Suprapubic skin (tissue), 3 donors: ENCODE data around the gene MVK.

Source experiments
- EP300 ChIP-seq: sonication (generic); formaldehyde crosslinking; IDR thresholded peaks from one replicate; pipeline ENCODE4 v1.6.1; 2017; ENCODE audit warnings: antibody characterized with exemption
- POLR2A ChIP-seq, 2 donors: fragments of 450-650 bp; IDR thresholded peaks; one replicate each; pipeline ENCODE4 v1.6.1; 2017; ENCODE audit warnings: antibody characterized with exemption in 2 of 2, mild to moderate bottlenecking in 2 of 2, moderate library complexity in 2 of 2
- TF ChIP-seq, protein P1 (sequence below), 2 donors: fragments of 200-600 bp in 1 of 2; fragments of 450-650 bp in 1 of 2; sonication (generic) in 1 of 2; IDR thresholded peaks; one replicate each; pipeline ENCODE4 v1.5.1; 2016 to 2019; ENCODE audit warnings: antibody characterized with exemption in 2 of 2, mild to moderate bottlenecking in 1 of 2, moderate library complexity in 1 of 2

DNA sequence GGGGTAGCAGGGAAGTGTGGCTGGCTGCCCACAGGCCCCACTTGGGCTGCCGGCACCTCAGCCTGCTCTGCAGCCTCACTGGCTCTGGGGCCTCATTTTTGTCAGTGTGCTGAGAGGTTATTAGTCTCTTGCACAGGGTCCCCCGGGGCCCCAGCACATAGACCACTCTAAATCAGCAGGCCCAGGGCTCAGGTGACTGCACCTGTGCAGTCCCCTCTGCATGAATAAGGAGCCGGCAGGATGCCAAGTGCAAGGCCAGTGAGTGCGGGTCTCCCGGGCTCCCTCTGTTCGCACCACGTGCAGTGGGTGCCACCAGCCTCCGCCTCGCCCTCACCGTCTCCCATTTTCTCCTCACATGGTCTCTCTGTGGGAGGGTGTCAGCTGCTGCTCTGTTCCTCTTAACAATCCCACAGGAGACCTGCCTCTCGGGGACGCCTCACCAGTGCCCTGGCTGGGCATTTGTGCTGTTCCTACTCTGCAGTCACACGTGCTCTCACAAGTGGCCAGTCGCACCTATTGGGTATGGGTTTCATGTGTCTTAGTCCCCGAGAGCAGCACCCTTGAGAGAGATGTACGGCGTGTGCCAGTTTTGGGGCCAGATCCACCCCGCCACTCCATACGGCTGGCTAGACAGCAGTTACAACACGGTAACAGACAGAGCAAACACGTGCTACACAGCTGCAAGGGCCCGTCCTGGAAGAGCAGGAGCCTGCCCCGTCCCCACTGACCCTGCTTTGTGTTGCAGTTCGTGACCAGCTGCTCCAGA lies 40.7 kb upstream of the MVK start:
- TF ChIP-seq, protein P1, sequence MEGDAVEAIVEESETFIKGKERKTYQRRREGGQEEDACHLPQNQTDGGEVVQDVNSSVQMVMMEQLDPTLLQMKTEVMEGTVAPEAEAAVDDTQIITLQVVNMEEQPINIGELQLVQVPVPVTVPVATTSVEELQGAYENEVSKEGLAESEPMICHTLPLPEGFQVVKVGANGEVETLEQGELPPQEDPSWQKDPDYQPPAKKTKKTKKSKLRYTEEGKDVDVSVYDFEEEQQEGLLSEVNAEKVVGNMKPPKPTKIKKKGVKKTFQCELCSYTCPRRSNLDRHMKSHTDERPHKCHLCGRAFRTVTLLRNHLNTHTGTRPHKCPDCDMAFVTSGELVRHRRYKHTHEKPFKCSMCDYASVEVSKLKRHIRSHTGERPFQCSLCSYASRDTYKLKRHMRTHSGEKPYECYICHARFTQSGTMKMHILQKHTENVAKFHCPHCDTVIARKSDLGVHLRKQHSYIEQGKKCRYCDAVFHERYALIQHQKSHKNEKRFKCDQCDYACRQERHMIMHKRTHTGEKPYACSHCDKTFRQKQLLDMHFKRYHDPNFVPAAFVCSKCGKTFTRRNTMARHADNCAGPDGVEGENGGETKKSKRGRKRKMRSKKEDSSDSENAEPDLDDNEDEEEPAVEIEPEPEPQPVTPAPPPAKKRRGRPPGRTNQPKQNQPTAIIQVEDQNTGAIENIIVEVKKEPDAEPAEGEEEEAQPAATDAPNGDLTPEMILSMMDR (IDR thresholded peaks at IDR 0.05): no peak
- TF ChIP-seq POLR2A (IDR thresholded peaks at IDR 0.05) (no peak), EP300 (no peak)
